ENCODE data around the gene MFSD12.
"Not testable (repeated sequence)": the region's sequence is repeated elsewhere in the genome, so short reads cannot be mapped to it uniquely, and the experiment has no call there.

MFSD12 gene

DNA sequence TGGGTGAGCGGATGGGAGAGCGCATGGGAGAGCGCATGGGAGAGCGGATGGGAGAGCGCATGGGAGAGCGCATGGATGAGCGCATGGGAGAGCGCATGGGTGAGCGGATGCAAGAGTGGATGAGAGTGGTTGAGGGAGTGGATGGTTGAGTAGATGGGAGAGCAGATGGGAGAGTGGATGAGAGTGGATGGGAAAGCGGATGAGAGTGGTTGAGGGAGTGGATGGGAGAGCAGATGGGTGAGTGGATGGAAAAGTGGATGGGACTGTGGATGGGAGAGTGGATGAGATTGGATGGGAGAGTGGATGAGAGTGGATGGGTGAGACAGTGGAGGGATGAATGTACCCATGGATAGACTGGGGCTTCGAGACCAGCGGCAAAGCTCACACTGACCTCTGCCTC, 27.0 kb downstream of the MFSD12 start:
- Histone ChIP-seq H4K12ac (ENCODE audit: low read depth, low read length) (no peak overlapping the region), H3K4me2 (ENCODE audit: low read length) (no peak overlapping the region), H3K23ac (ENCODE audit: low read length) (no peak overlapping the region), H2AK5ac (ENCODE audit: low read length) (no peak overlapping the region), H3K18ac (ENCODE audit: low read length) (no peak overlapping the region), H3K4ac (ENCODE audit: low read depth, low read length) (no peak overlapping the region), H3K79me1 (ENCODE audit: low read length) (no peaks in the 10 kb centered on the region), H4K91ac (ENCODE audit: low read depth, low read length) (no peak overlapping the region), H3K14ac (ENCODE audit: low read length) (no peak overlapping the region), H3K36me3 (ENCODE audit: control insufficient read depth in 1 of 2, insufficient read depth in 2 of 2, low read length in 2 of 2) (peaks cover 84 to 90% of the 10 kb centered on the region in 2 experiments), H4K8ac (ENCODE audit: low read depth, low read length) (no peak overlapping the region), H3K27me3 (ENCODE audit: insufficient read depth, low read length) (no peaks in the 10 kb centered on the region), H2AFZ (ENCODE audit: insufficient read depth, low read length, poor library complexity) (no peak overlapping the region), H3K9me3 (ENCODE audit: insufficient read depth, low read depth, low read length) (no peaks in the 10 kb centered on the region), H2BK12ac (ENCODE audit: low read length) (no peak overlapping the region), H2BK120ac (ENCODE audit: insufficient read depth, low read length, poor library complexity) (no peak overlapping the region), H3K27ac (ENCODE audit: low read depth, low read length) (no peak overlapping the region), H3K4me1 (ENCODE audit: control insufficient read depth in 1 of 2, insufficient read depth in 2 of 2, low read length in 2 of 2) (no peaks in the 10 kb centered on the region), H2BK5ac (ENCODE audit: low read depth, low read length, poor library complexity) (no peak overlapping the region), H3K9ac (ENCODE audit: low read length) (no peak overlapping the region), H3K79me2 (ENCODE audit: control insufficient read depth, insufficient read depth, low read length, poor library complexity) (no peaks in the 10 kb centered on the region), H3K4me3 (ENCODE audit: low read depth, low read length) (no peak overlapping the region)
- WGBS (ENCODE audit: extremely low coverage, insufficient coverage, insufficient read length) = no CpG with 5 or more reads among the region's 12 CpGs
- no peak for DNase-seq

DNA sequence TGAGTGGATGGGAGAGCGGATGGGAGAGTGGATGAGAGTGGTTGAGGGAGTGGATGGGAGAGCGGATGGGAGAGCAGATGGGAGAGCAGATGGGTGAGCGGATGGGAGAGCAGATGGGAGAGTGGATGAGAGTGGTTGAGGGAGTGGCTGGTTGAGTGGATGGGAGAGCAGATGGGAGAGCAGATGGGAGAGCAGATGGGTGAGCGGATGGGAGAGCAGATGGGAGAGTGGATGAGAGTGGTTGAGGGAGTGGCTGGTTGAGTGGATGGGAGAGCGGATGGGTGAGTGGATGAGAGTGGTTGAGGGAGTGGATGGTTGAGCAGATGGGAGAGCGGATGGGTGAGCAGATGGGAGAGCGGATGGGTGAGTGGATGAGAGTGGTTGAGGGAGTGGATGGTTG, 28.1 kb downstream of the MFSD12 start:
- H3K4me2 ChIP-seq (ENCODE audit: low read length); H3K23ac ChIP-seq (ENCODE audit: low read length); H3K27me3 ChIP-seq (ENCODE audit: insufficient read depth, low read length); H3K4ac ChIP-seq (ENCODE audit: low read depth, low read length); H2AFZ ChIP-seq (ENCODE audit: insufficient read depth, low read length, poor library complexity); H3K79me1 ChIP-seq (ENCODE audit: low read length); DNase-seq; H3K9ac ChIP-seq (ENCODE audit: low read length); H3K18ac ChIP-seq (ENCODE audit: low read length); H3K9me3 ChIP-seq (ENCODE audit: insufficient read depth, low read depth, low read length); H4K12ac ChIP-seq (ENCODE audit: low read depth, low read length); H4K8ac ChIP-seq (ENCODE audit: low read depth, low read length); H3K27ac ChIP-seq (ENCODE audit: low read depth, low read length); H3K4me1 ChIP-seq (ENCODE audit: control insufficient read depth in 1 of 2, insufficient read depth in 2 of 2, low read length in 2 of 2); H4K91ac ChIP-seq (ENCODE audit: low read depth, low read length); H2BK12ac ChIP-seq (ENCODE audit: low read length); H3K79me2 ChIP-seq (ENCODE audit: control insufficient read depth, insufficient read depth, low read length, poor library complexity); H2BK5ac ChIP-seq (ENCODE audit: low read depth, low read length, poor library complexity); H3K14ac ChIP-seq (ENCODE audit: low read length); H2AK5ac ChIP-seq (ENCODE audit: low read length); H2BK120ac ChIP-seq (ENCODE audit: insufficient read depth, low read length, poor library complexity): not testable (repeated sequence)
- 100% methylated on average over 1 of the region's 7 CpGs for WGBS (ENCODE audit: extremely low coverage, insufficient coverage, insufficient read length)
- Histone ChIP-seq H3K4me3 (ENCODE audit: low read depth, low read length) (peak overlapping the region; percentile 33), H3K36me3 (ENCODE audit: control insufficient read depth in 1 of 2, insufficient read depth in 2 of 2, low read length in 2 of 2) (peaks cover 81 to 88% of the 10 kb centered on the region in 2 experiments)

DNA sequence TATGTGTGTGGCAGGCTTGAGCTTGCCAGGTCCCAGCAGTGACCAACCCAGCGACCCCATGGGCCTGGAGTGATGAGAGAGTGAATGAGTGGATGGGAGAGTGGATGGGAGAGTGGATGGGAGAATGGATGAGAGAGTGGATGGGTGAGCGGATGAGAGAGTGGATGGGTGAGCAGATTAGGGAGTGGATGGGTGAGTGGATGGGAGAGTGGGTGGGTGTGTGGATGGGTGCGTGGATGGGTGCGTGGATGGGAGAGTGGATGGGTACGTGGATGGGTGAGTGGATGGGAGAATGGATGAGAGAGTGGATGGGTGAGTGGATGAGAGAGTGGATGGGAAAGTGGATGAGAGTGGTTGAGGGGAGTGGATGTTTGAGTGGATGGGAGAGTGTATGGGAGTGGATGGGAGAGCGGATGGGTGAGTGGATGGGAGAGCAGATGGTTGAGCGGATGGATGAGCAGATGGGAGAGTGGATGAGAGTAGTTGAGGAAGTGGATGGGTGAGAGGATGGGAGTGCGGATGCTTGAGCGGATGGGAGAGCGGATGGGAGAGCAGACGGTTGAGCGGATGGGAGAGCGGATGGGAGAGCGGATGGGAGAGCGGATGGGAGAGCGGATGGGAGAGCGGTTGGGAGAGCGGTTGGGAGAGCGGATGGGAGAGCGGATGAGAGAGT, 28.7 kb downstream of the MFSD12 start:
- Histone ChIP-seq H3K14ac (ENCODE audit: low read length) (no peak overlapping the region), H2AFZ (ENCODE audit: insufficient read depth, low read length, poor library complexity) (no peak overlapping the region), H3K79me1 (ENCODE audit: low read length) (no peaks in the 10 kb centered on the region), H2BK5ac (ENCODE audit: low read depth, low read length, poor library complexity) (no peak overlapping the region), H3K4me2 (ENCODE audit: low read length) (no peak overlapping the region), H3K4me1 (ENCODE audit: control insufficient read depth in 1 of 2, insufficient read depth in 2 of 2, low read length in 2 of 2) (no peaks in the 10 kb centered on the region), H2BK12ac (ENCODE audit: low read length) (no peak overlapping the region), H2AK5ac (ENCODE audit: low read length) (no peak overlapping the region), H3K79me2 (ENCODE audit: control insufficient read depth, insufficient read depth, low read length, poor library complexity) (no peaks in the 10 kb centered on the region), H4K8ac (ENCODE audit: low read depth, low read length) (no peak overlapping the region), H4K12ac (ENCODE audit: low read depth, low read length) (no peak overlapping the region), H3K27ac (ENCODE audit: low read depth, low read length) (no peak overlapping the region), H3K9me3 (ENCODE audit: insufficient read depth, low read depth, low read length) (no peaks in the 10 kb centered on the region), H3K36me3 (ENCODE audit: control insufficient read depth in 1 of 2, insufficient read depth in 2 of 2, low read length in 2 of 2) (peaks cover 82 to 89% of the 10 kb centered on the region in 2 experiments), H2BK120ac (ENCODE audit: insufficient read depth, low read length, poor library complexity) (no peak overlapping the region), H3K18ac (ENCODE audit: low read length) (no peak overlapping the region), H3K9ac (ENCODE audit: low read length) (no peak overlapping the region), H3K4ac (ENCODE audit: low read depth, low read length) (no peak overlapping the region), H4K91ac (ENCODE audit: low read depth, low read length) (no peak overlapping the region), H3K4me3 (ENCODE audit: low read depth, low read length) (peak overlapping the region; percentile 5), H3K23ac (ENCODE audit: low read length) (no peak overlapping the region), H3K27me3 (ENCODE audit: insufficient read depth, low read length) (no peaks in the 10 kb centered on the region)
- WGBS (ENCODE audit: extremely low coverage, insufficient coverage, insufficient read length) = 97% methylated on average over 7 of the region's 20 CpGs
- no peak for DNase-seq

DNA sequence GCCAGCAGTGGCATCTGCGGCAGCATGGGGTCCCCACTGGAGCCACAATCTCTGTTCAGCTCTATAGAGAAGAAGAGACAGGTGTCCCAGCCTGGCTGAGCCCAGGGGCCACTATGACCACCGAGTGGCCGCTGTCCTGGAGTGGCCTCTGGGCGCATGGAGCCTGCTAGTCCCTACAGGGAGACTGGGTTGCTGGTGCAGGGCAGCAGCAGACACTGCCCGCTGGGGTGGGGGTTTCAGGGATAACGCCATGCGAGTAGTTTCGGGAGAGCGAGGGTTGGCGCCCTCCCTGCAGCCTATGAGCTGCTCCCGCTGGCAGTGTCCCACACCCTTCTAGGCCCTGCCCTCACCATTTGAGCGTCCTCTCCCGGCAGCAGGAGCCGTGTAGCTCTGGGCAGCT, 29.3 kb downstream of the MFSD12 start:
- no peak for DNase-seq
- Histone ChIP-seq H3K4me1 (ENCODE audit: control insufficient read depth in 1 of 2, insufficient read depth in 2 of 2, low read length in 2 of 2) (no peaks in the 10 kb centered on the region), H2BK120ac (ENCODE audit: insufficient read depth, low read length, poor library complexity) (no peak overlapping the region)

More for the DNA sequence above, 29.3 kb downstream of the MFSD12 start:
- H3K27me3 ChIP-seq (ENCODE audit: insufficient read depth, low read length) = no peaks in the 10 kb centered on the region
- no peaks in the 10 kb centered on the region for H3K9me3 ChIP-seq (ENCODE audit: insufficient read depth, low read depth, low read length)
- no peak overlapping the region for H3K27ac ChIP-seq (ENCODE audit: low read depth, low read length)
- no peak overlapping the region for H2AFZ ChIP-seq (ENCODE audit: insufficient read depth, low read length, poor library complexity)
- no CpG with 5 or more reads among the region's 14 CpGs for WGBS (ENCODE audit: extremely low coverage, insufficient coverage, insufficient read length)
- no peak overlapping the region for H4K12ac ChIP-seq (ENCODE audit: low read depth, low read length)
- H3K79me1 ChIP-seq (ENCODE audit: low read length) = no peaks in the 10 kb centered on the region
- no peak overlapping the region for H3K23ac ChIP-seq (ENCODE audit: low read length)
- no peak overlapping the region for H3K18ac ChIP-seq (ENCODE audit: low read length)
- H3K14ac ChIP-seq (ENCODE audit: low read length) = no peak overlapping the region
- peaks cover 82 to 89% of the 10 kb centered on the region in 2 experiments for H3K36me3 ChIP-seq (ENCODE audit: control insufficient read depth in 1 of 2, insufficient read depth in 2 of 2, low read length in 2 of 2)
- no peak overlapping the region for H3K9ac ChIP-seq (ENCODE audit: low read length)
- no peaks in the 10 kb centered on the region for H3K79me2 ChIP-seq (ENCODE audit: control insufficient read depth, insufficient read depth, low read length, poor library complexity)
- H2BK5ac ChIP-seq (ENCODE audit: low read depth, low read length, poor library complexity) = no peak overlapping the region
- H2AK5ac ChIP-seq (ENCODE audit: low read length) = no peak overlapping the region
- H4K91ac ChIP-seq (ENCODE audit: low read depth, low read length) = no peak overlapping the region
- no peak overlapping the region for H3K4ac ChIP-seq (ENCODE audit: low read depth, low read length)
- no peak overlapping the region for H3K4me2 ChIP-seq (ENCODE audit: low read length)
- H2BK12ac ChIP-seq (ENCODE audit: low read length) = no peak overlapping the region
- H3K4me3 ChIP-seq (ENCODE audit: low read depth, low read length) = peak overlapping the region; percentile 5
- H4K8ac ChIP-seq (ENCODE audit: low read depth, low read length) = no peak overlapping the region

Measured in trophoblast cell (in vitro differentiated cells and primary cell).